GM19438 (cell line): ENCODE results near the gene HOXC13.

Experiments used
- ATAC-seq: cut with Tn5 transposase; IDR thresholded peaks from one replicate; pipeline ENCODE4 v1.9.1; 2021; ENCODE audit warnings: low read depth; ENCODE audit not compliant: unreplicated experiment

HOXC13 gene

DNA sequence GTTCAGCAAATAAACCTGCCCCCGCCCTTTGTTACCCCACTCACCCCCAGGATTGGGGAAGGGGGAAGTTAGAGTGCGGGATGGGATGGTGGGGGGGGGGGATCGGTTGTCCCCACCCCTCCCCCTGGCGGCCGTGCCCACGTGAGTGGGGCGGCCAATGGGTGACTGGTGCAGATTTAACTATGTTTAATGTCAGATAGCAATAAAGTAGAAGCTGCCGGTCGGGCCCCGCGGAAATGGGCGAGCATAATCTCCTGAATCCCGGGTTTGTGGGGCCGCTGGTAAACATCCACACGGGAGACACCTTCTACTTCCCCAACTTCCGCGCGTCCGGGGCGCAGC, 16.0 kb downstream of the HOXC13 start, which contains the start of gene HOXC12:
TSS of gene HOXC12 (plus strand) at position 210 of the 342 bp plus-strand sequence. CDS start at position 237, 27 bp downstream.
- no peak for ATAC-seq

DNA sequence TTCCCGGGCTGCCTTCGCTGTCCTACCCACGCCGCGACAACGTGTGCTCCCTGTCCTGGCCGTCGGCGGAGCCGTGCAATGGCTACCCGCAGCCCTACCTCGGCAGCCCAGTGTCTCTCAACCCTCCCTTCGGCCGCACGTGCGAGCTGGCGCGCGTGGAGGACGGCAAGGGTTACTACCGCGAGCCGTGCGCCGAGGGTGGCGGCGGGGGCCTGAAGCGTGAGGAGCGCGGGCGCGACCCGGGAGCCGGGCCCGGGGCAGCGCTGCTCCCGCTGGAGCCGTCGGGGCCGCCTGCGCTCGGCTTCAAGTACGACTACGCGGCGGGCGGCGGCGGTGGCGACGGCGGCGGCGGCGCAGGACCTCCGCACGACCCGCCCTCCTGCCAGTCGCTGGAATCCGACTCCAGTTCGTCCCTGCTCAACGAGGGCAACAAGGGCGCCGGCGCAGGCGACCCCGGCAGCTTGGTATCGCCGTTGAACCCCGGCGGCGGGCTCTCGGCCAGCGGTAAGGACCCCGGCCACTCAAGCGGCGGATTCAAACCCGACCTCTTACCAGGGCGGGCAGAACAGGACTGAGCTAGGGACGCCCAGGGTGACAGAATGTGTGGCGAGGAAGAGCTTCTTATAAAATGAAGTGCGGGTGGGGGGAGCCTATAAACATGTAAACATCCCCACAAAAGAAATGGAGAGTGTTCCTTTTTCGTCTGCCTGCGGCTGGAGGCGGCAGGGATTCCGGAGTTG, 16.6 kb downstream of the HOXC13 start:
- ATAC-seq, result no peak

DNA sequence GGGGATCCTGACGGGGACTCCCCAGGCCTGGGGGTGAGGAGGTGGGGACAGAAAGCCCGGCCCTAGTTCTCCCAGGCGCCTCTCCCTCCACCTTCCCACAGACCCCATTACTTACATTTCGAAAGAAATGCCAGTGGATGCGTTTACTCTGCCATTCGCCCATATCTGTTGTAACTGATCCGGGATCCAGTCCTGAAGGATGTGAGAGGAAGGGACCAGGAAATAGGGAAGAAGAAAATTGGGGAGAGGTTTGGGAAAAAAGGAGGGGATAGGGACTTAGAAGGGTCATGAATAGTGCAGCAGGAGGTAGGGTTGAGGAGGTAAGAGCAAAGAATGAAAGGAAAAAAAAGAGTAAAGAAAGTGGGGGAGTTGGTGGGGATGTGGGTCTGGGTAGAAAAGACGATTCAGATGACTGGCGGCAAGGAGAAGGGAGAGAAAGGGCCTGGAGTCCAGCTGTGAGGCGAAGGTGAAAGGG, 17.2 kb downstream of the HOXC13 start:
- ATAC-seq, result no peak

DNA sequence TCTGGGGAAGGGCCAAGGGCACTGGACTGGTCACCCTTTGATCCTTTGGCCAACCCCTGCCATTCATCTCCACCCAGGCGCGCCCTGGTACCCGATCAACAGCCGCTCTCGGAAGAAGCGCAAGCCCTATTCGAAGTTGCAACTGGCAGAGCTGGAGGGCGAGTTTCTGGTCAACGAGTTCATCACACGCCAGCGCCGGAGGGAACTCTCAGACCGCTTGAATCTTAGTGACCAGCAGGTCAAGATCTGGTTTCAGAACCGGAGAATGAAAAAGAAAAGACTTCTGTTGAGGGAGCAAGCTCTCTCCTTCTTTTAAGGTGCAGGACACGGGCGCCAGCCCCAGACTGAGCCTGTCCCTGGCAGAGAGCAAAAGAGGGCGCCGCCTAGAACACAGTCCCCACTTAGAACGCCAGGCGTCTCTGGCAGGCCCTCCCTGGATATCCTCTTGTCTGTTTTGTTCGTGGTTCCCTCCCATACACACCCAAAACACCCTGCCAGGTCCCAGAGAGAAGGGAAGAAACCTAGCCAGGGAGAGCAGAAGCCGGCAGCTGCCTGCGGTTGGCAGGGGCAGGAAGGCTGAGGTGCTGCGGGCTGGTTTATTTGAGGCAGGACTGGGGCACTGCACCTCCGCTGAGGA, 17.7 kb downstream of the HOXC13 start:
- ATAC-seq, result no peak

DNA sequence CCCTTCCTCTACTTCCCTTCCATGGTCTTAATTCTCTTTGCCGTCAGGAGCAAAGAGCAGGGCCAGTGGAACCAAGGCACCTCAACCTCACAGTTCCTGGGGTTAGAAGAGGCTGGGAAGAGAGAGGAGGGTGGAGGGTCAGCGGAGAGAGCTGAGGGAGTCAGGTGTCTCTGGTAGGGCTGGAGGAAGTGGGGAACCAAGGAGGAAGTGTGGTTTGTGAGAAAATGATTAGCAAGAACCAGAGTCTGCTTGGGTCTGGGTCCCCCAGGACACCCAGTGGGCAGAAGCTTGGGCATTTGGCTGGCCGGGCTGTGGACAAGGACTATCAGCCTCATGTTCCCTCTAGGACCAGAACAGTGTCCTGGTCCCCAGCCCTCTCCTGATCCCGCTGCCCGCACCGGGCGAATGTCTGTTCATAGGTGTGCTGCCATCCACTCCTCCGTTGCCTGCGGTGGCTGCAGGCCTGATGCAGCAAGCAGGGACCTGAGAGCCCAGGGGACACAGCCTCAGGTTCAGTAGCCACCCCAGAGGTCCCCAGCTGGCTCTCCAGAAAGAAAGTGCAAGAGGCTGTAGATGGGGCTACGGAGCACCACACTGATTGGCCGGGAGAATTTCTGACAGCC, 18.4 kb downstream of the HOXC13 start:
- ATAC-seq, result no peak

DNA sequence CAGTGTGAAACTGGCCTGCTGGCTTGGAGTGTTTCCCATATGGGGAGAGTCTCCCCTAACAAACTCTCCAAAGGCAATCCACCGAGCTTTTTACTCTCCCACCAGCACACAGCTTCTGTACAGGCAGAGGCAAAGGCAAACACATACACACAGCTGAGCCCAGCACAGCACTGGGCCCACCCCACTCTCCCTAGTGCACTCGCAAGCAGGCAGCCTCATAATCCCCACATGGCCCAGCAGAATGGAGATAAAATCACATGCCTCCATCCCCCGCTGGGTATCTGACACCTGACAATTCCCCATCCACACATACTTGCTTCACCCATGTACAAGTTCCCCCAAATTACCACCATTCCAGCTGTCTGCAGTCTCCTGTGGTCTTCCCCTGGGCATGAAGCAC, 19.5 kb downstream of the HOXC13 start:
- ATAC-seq, result no peak

DNA sequence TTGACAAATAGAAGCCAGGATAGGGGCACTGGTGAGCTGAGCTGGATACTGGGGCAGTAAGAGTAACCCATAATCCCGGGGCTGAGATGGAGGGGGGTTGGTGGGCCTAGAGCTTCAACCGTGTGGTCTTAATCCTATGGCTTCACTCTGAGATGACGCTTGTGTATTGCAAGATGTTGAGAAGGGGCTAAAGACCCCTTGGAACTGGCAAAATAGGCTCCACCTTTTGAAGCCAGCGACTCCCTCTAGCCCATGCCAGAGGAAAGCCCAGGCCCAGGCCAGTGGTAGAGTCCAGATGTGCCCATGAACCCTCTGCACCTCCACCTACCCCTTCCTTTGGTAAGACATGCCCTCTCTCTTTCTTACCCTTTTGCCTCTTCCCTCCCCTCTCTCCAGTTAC, 20.7 kb downstream of the HOXC13 start:
- ATAC-seq, result no peak

DNA sequence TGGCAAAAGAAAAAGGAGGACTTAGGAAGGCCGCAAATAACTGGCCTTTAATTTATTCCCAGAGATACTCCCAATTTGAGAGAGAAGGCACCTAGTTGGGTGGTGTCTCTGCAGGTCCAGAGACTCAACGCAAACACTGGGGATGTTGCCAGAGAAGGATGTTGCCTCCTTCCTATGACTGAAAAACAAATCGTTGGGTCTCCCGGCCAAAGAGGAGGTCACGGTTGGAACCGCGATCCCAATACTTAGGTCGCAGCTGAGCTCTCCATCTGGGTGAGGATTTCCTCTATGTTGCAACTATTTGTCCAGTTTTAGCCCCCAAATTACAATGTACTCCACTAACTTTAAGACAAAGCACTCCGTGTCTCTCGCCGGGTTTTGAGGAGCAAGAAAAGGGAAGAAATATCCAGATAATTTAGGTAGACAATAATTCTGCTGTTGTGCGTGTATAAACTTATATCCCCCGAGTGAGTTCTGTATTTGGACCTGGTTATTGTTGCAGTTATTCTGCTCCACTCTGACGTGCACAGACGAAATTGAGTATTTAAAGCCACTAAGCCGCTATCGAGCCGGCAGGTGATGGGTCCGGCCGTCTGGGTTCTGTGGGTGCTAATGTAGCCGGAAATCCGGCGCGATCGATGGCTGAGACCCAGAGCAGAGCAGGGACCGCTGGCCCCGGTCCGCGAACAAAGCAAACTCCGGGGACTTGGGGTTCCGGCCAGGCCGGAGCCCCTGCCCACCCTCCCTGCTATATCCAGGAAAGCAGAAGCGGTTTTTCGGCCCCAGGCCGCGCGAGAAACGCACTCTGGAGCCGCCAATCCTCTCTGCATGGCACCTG, 21.8 kb downstream of the HOXC13 start:
- ATAC-seq, result no peak

DNA sequence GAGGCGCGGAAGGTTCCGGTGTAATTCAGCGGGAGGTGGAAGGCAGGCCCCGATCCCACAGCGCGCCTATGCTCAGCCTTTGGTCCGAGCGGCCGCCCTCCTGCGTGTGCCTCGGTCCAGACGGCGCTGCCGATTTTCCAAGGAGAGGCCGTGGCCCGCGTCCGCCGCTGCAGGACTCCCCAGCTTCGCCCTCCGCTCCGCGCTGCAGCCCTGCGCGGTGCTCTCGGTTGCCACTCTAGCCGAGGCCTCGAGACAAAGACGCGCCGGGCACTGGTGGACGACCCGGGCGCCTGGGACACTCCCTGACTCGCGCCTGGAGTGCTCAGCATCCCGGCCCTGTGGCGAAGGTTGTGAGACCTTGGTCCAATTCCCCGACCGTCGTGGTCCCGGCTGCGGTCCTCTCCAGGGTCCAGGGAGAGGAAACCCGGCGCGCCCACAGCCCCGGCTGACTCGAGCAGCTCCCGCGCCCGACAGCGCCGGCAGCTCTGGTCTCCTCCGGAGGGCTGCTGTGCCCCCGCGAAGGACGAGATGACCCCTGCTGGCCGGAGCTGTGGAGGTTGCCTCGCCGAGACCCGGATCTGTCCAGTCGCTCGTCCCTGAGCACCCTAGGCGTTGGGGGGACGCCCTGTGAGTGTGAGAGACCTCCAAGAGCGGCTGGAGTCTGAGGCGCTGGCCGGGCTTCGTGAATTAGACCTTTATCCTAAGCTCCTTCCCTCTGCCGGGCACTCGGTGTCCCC, 22.6 kb downstream of the HOXC13 start:
- ATAC-seq, result no peak

DNA sequence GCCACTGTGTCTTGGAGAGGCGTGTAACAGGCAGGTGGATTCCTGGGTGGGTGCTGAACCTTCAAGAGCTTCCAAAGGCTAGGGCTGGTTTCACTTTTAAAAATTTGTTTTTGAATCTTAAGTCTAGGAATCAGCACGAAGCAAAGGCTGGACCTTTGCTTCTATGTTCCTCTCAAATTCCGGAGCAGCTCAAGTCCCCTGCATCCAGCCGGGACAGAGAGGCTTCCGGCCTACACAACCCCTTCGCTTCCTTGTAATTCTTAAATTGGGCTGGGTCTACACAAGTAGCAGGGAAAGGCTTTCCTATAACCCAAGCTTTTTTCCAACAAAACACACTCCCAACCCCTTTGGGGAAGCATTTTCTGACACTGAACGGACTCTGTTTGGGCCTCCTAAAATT, 24.4 kb downstream of the HOXC13 start:
- no peak for ATAC-seq

DNA sequence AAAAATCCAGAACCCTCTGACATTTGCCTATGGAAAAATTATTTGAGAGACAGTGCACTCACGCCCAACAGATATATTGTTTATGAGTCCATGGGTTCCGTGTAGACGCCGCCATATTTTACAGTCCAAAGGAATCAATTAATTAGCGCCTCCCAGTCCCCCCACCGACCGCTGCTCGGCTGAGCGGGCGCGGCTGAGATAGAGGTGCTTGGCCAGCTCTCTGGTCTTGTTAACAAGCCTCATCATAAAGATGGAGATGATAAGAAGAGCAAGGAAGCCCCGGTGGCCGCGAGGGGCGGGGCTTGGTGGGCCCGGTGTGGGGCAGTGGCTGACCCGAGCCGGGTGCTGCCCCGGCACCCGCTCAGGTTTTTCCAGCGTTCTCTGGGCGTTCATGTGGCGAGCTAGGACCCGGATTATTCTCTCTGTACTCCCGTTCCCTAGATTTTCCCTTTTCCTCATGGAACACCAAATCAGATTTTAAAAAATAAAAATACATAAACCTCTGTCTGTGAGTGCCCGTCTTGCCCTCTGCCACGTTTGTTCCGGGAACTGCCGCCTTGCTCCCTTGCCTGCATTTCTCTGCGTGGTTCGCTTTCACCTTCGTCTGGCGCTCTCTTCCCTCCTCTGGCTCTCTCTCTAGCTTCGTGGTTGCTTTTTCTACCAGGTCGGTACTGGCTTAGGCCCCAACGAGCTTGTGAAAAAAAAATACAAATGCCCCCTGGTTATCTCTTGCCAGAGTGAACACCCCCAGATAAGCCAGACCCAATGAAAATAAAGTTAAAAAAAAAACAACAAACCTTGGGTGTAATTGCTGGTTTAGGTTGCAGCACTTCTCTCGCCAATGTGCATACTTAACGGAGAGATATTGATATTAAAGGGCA, 25.0 kb downstream of the HOXC13 start:
- ATAC-seq, result no peak

DNA sequence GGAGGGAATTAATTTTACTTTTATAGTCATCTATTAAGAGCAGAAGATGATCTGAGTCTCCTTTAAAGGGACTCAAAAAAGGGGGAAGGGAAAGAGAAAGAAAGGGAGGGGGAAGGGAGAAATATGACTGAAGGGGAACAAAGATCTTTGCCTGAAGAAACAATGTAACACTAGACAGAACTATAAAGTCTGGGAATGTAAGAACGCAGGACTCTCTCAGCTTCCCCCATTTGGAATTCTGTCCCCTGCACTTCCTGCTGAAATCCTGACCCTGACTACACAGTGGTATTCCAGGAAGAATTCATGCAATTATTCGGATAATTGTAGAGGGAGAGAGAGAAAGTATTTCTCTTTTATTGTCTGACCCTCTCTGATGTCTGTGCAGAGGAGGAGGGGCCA, 25.7 kb downstream of the HOXC13 start:
- ATAC-seq, result no peak

DNA sequence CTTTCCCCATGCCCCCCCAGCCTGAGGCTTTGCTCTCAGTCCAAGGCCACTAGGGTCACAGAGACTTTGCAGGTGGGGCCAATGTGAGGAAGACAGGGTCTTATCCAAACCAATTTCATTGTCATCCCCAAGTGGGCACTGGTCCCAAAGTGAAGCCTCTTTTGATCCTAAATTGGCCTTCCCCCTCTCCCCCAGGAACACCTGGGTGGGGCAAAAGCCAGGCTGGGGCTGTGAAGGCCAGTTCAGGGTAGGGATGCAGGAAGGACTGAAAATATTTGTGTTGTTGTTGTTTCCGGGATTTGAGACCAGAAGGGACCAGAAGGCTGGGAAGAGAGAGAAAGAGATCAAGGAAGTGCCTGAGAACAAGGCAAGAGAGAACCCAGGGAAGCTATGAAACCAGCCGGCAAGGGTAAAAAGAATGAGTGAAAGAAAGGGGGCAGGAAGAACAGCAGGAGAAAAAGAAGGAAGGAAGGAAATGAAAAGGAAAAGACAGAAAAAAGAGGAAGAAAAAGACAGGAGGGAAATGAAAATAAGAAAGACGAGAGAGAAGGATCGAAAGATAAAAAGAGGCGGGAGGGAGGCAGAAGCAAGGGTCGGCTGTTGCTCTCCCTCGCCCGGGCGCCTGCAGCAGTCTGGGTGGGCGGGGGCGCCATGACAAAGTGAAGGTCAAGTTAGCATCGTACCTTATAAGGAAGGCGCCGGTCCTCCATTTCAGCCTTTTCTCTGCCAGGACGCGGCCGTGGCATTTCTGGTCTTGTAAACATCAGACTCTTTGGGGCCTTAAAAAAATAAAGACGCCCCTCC, 26.9 kb downstream of the HOXC13 start:
- ATAC-seq, result no peak

DNA sequence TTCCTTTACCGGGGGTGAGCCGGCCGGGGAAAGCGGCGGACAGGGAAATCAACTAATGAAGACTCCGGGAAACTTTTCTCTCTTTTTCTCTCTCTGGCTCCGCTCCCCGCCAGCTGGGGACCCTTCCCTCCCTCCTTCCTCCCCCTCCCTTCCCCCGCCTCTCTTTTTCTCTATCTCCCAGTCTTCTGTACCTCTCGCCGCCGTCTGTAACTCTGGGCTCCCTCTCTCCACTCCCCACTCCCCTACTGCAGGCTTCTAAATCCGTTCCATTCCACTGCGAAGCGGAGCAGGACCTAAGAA, 27.4 kb downstream of the HOXC13 start:
- no peak for ATAC-seq

DNA sequence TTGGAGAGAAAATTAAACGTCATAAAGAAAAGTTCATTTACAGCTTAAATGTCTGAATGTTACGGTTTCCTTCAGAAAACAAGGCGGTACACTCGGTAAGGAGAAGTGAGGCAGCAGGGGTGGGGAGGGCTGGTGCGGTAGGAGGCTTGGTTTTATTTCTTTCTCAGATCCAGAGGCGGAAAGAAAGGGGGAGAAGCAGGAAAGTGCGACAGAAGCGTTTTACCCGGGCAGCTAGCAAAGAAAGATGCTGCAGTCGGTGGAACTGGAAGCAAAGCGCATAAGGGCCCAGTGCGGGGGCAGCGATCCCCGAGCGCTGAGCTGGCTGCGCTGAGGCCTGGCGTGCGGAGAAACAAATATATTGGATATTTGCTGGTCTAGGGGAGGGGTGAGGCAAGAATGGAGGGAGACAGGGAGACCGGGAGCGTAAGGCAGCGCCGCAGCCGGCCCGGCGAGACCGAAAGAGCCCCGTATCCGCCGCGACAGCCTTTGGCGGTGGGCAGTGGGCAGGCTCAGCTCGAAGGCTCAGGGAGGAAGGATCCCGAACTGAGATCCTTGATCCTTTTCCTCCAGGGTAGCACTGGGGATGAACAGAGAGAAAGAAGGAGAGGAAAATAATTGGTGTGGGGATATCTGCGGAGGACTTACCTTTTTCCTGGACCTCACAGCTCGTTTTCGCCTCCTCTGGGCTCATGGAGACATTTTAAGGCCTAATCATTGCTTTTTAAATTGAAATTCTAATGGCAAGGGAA, 27.9 kb downstream of the HOXC13 start:
- no peak for ATAC-seq

DNA sequence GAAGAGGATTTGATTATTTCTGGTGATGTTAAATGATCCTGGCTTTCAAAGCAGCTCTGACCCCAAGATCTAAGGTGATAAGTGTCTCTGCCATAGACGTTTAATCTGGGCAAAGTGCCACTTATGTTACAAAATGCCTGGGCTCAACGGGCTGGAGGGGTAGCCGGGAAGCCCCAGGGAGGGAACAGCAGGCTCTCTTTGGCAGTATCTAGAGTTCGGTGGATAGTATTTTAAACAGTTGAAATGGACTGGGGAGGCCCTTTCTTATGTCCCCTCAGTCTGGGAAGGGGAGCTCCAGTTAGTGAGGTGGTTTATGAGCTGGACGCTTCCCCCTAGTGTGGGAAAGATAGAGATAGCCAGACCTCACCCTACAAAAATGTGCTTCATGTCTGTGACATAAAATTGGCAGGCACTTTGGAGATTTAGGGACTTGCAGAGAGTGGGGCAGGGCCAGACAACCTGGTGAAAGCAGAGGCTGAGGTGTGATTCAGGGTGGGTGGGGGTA, 28.8 kb downstream of the HOXC13 start:
- no peak for ATAC-seq

DNA sequence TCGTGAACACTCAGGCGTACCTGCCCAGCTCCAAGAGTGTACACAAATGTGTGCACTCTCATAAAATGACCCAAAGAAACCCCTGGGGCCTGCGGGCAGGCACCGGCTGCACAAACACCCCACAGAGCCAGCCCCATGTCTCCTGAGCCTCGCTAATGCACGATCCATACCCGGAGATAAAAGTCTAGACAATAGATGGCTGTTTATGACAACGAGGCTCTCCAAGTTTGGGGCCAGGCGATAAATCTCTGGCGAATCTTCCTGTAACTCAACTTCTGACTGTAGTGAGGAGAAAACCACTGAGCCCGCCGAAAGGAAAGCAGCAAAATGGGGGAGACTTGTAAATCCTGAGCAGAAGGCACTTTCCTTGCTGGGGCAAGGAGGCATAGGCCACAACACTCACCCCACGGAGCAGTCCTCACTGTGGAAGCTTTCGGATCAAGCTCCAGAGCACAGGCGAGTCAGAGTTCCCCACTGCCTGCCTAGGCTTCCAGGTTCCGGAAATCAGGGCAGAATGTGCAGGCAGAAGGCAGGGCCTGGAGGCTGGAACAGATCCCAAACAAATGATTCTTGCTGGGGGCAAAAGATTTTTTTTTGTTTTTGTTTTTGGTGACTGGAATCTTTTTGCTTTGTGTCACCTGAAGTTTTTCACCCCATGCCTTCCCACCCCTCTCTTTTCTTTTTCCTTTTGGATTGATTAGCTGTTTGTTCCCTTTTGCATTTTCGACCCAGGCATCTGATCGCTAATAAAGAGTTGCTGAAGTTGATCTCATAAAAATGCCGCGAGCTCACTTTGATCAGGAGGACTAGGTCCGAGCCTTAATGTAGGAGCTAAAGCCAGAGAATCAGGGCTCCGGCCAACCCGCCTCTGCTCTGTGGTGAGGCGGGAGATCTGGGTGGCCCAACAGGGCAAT, 29.8 kb downstream of the HOXC13 start:
- ATAC-seq, result no peak
